DND-41 (cell line): ENCODE measurements around the gene AGMO.

Experiments used
- CTCF ChIP-seq: IDR thresholded peaks from 2 replicates; pipeline ENCODE4 v1.5.1; 2012; ENCODE audit warnings: borderline replicate concordance, low read length, moderate library complexity, mild to moderate bottlenecking; ENCODE audit not compliant: poor library complexity, severe bottlenecking; ENCODE audit errors: extremely low read depth
- EZH2 ChIP-seq: IDR thresholded peaks from 3 replicates; pipeline ENCODE4 v1.6.1; 2012; ENCODE audit warnings: borderline replicate concordance, low read depth, mild to moderate bottlenecking, moderate library complexity, low read length, inconsistent platforms; ENCODE audit not compliant: severe bottlenecking

- no peak for TF ChIP-seq CTCF
- no peak for TF ChIP-seq EZH2
Observed at GRCh38 chr7:15376600-15376999, 185.2 kb downstream of the AGMO start.
